ENCODE data around the gene UNG. TPM values are rescaled to one million over a fixed set of nuclear protein-coding genes. Genes with fewer than 3 reads are reported as not detected.
"Not testable (repeated sequence)": the region's sequence is repeated elsewhere in the genome, so short reads cannot be mapped to it uniquely, and the experiment has no call there.

Gene UNG
- total and polyA plus RNA-seq, 2 donors (not counting 1 experiment from before 2014, with no cell fraction given), result 6.1 to 14.7 TPM

DNA sequence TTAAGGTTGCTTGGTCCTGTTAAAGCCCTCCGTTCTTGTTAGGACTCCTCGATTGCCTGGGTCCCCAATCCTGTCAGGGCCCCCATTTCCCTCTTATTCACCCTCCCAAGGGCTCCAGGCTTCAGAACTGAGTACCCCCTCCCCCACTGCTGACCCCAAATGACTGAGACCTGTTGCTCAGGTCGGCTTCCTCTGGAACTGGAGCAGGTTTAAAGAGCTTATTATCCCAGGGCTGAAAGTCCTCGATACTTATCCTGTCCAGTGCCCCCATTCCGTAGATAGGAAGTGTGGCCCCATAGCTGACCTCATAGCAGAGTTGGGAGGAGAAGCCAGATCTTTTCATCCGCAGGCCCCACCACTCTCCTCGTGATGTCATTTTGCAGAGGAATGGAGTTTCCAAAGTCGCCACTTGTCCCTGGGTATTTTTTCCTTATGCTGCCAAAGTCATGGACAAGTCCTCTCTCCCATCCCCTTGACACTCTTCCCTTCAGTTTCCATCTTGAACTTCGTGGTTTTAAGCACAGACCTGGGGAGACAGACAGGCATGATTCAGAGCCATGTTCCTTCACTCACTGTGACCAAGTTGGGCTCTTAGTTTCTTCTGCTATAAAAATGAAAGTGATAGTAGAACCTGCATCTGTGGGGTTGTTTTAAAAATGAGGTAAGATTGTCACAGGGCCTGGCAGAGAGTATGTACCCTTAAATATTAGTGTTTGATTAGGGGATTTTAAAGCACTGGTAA lies 43.8 kb upstream of the UNG start:
- Mint-ChIP-seq H3K27ac (peak overlapping the region; percentile 92), H3K9me3 (ENCODE audit: insufficient read depth) (no peaks in the 10 kb centered on the region), H3K27me3 (no peaks in the 10 kb centered on the region), H3K4me3 (peak overlapping the region; percentile 90), H3K4me1 (peaks cover 22% of the 10 kb centered on the region)
- Histone ChIP-seq H3K9me3 (ENCODE audit: control extremely low read depth in 1 of 3, control insufficient read depth in 2 of 3, insufficient read depth in 1 of 3, low read length in 2 of 3) (no peaks in the 10 kb centered on the region), H3K79me2 (ENCODE audit: control insufficient read depth, insufficient read depth, low read length) (peaks cover 12% of the 10 kb centered on the region), H3K27ac (ENCODE audit: low read length in 2 of 2) (peak overlapping the region; percentile 78 to 82), H2AFZ (ENCODE audit: insufficient read depth, low read depth, low read length, poor library complexity, severe bottlenecking) (peak overlapping the region; percentile 98), H3K4me2 (replicated peaks; ENCODE audit: low read depth, low read length, poor library complexity, severe bottlenecking) (peak overlapping the region; percentile 87), H3K4me1 (ENCODE audit: control insufficient read depth in 2 of 2, insufficient read depth in 2 of 2, low read length in 2 of 2) (peaks cover 8 to 24% of the 10 kb centered on the region in 2 donors), H3K36me3 (replicated peaks in 1 of 2; ENCODE audit: control extremely low read depth in 1 of 2, control insufficient read depth in 1 of 2, extremely low read depth in 1 of 2, insufficient read depth in 2 of 2, low read length in 1 of 2) (peaks cover 0 to 3% of the 10 kb centered on the region in 2 experiments), H4K20me1 (ENCODE audit: control insufficient read depth, insufficient read depth, low read length, poor library complexity, severe bottlenecking) (no peaks in the 10 kb centered on the region), H3K27me3 (replicated peaks in 1 of 4; ENCODE audit: control extremely low read depth in 1 of 4, control insufficient read depth in 3 of 4, insufficient read depth in 4 of 4, low read length in 3 of 4) (no peaks in the 10 kb centered on the region), H3K4me3 (ENCODE audit: control extremely low read depth in 1 of 5, extremely low read depth in 1 of 5, insufficient read depth in 1 of 5, low read depth in 2 of 5, low read length in 4 of 5) (peak overlapping the region; percentile 75 to 94 (median 89)), H3K9ac (ENCODE audit: low read length) (peak overlapping the region; percentile 94)
- ATAC-seq (ENCODE audit: low read depth) (peak; percentile 39), DNase-seq (peak; percentile 69)
- ChIA-PET CTCF (interaction anchor here (1.3 to 2.3 kb wide), 2 partner anchors 38 to 40 kb away, joined by 6 to 7 read pairs; partner anchors contain the start of gene ALKBH2), POLR2A (interaction anchor here (0.6 to 1.3 kb wide), 2 partner anchors 196 to 835 kb away, joined by 4 read pairs; partner anchors contain the start of gene SSH1)
- 32% methylated on average over 7 of the region's 9 CpGs for WGBS (ENCODE audit: insufficient coverage)
- no peak for TF ChIP-seq EZH2 (IDR thresholded peaks at IDR 0.05; ENCODE audit: borderline replicate concordance, insufficient read depth, low read depth, low read length, poor library complexity, severe bottlenecking)
- TF ChIP-seq, protein P1, sequence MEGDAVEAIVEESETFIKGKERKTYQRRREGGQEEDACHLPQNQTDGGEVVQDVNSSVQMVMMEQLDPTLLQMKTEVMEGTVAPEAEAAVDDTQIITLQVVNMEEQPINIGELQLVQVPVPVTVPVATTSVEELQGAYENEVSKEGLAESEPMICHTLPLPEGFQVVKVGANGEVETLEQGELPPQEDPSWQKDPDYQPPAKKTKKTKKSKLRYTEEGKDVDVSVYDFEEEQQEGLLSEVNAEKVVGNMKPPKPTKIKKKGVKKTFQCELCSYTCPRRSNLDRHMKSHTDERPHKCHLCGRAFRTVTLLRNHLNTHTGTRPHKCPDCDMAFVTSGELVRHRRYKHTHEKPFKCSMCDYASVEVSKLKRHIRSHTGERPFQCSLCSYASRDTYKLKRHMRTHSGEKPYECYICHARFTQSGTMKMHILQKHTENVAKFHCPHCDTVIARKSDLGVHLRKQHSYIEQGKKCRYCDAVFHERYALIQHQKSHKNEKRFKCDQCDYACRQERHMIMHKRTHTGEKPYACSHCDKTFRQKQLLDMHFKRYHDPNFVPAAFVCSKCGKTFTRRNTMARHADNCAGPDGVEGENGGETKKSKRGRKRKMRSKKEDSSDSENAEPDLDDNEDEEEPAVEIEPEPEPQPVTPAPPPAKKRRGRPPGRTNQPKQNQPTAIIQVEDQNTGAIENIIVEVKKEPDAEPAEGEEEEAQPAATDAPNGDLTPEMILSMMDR (IDR thresholded peaks at IDR 0.05), result no peak
- intact Hi-C loops (cut with micrococcal nuclease), result loop anchor here (1.0 to 5.0 kb wide), 3 partner anchors 40 to 321 kb away; partner anchors contain the start of genes ALKBH2, CORO1C and SSH1

DNA sequence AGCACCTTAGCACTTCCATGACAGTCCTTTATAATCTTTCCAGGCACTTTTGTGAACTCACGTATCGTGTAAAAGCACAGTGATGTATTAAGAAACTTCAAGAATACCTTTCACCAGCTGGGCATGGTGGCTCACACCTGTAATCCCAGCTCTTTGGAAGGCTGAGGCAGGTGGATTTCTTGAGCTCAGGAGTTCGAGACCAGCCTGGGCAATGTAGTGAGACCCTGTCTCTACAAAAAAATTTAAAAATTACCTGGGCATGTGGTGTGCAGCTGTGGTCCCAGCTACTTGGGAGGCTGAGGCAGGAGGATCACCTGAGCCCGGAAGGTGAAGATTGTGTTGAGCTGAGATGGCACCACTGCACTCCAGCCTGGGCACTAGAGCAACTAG lies 43.3 kb upstream of the UNG start:
- not testable (repeated sequence) for H3K9me3 ChIP-seq (ENCODE audit: control extremely low read depth in 1 of 3, control insufficient read depth in 2 of 3, insufficient read depth in 1 of 3, low read length in 2 of 3); H3K27me3 Mint-ChIP-seq; H3K9me3 Mint-ChIP-seq (ENCODE audit: insufficient read depth); ATAC-seq (ENCODE audit: low read depth); H4K20me1 ChIP-seq (ENCODE audit: control insufficient read depth, insufficient read depth, low read length, poor library complexity, severe bottlenecking); H3K36me3 ChIP-seq (replicated peaks in 1 of 2; ENCODE audit: control extremely low read depth in 1 of 2, control insufficient read depth in 1 of 2, extremely low read depth in 1 of 2, insufficient read depth in 2 of 2, low read length in 1 of 2); H3K27me3 ChIP-seq (replicated peaks in 1 of 4; ENCODE audit: control extremely low read depth in 1 of 4, control insufficient read depth in 3 of 4, insufficient read depth in 4 of 4, low read length in 3 of 4)
- peak overlapping the region; percentile 78 to 82 for H3K27ac ChIP-seq (ENCODE audit: low read length in 2 of 2)
- H3K4me3 ChIP-seq (ENCODE audit: control extremely low read depth in 1 of 5, extremely low read depth in 1 of 5, insufficient read depth in 1 of 5, low read depth in 2 of 5, low read length in 4 of 5), result peak overlapping the region in 4 of 5 experiments; percentile 75 to 94 (median 90)
- ChIA-PET POLR2A (interaction anchor here (0.6 to 1.3 kb wide), 2 partner anchors 193 to 197 kb away, joined by 4 to 8 read pairs; partner anchors contain the start of gene SSH1), CTCF (interaction anchor here (0.6 to 2.3 kb wide), 5 partner anchors 37 to 871 kb away, joined by 3 to 7 read pairs (median 5); partner anchors contain the start of genes ALKBH2 and ISCU)
- H3K79me2 ChIP-seq (ENCODE audit: control insufficient read depth, insufficient read depth, low read length), result peaks cover 12% of the 10 kb centered on the region
- Mint-ChIP-seq H3K27ac (peak overlapping the region; percentile 92), H3K4me3 (peak overlapping the region; percentile 90), H3K4me1 (peaks cover 22% of the 10 kb centered on the region)
- 73% methylated on average over 3 of the region's 4 CpGs for WGBS (ENCODE audit: insufficient coverage)
- H3K9ac ChIP-seq (ENCODE audit: low read length), result peak overlapping the region; percentile 94
- H3K4me1 ChIP-seq (ENCODE audit: control insufficient read depth in 2 of 2, insufficient read depth in 2 of 2, low read length in 2 of 2), result peaks cover 8 to 24% of the 10 kb centered on the region in 2 donors
- peak overlapping the region; percentile 98 for H2AFZ ChIP-seq (ENCODE audit: insufficient read depth, low read depth, low read length, poor library complexity, severe bottlenecking)
- peak overlapping the region; percentile 87 for H3K4me2 ChIP-seq (replicated peaks; ENCODE audit: low read depth, low read length, poor library complexity, severe bottlenecking)
- intact Hi-C loops (cut with micrococcal nuclease), result loop anchor here (5.0 kb wide), 1 partner anchor 322 kb away; the partner anchor contains the start of gene CORO1C
- DNase-seq, result peak; percentile 8
